Natural killer cell (primary cell): ENCODE results near the gene CARD19. TPM values are rescaled to one million over a fixed set of nuclear protein-coding genes. Genes with fewer than 3 reads are reported as not detected.

ENCODE experiments used
- ATAC-seq, 3 donors: fragments of 150-1000 bp in 2 of 3; fragments of 200-7000 bp in 1 of 3; cut with Tn5 transposase; 1 replicate in 1 of 3; 2 replicates in 2 of 3; pipeline ENCODE4 v1.10.0; 2021; ENCODE audit warnings: mild to moderate bottlenecking in 2 of 3, moderate library complexity in 2 of 3
- DNase-seq, 2 donors: peaks; one replicate each; pipeline versions ENCODE4 v3.0.0 to v3.0.0-alpha.2; 2013 to 2021; ENCODE audit warnings: mixed read lengths in 1 of 2
- H3K27ac ChIP-seq: one replicate; pipeline ENCODE4 v1.5.1; 2013; ENCODE audit warnings: mild to moderate bottlenecking, low read length
- H3K27me3 ChIP-seq: one replicate; pipeline ENCODE4 v1.6.1; 2013; ENCODE audit warnings: low read length; ENCODE audit not compliant: control insufficient read depth, insufficient read depth
- H3K36me3 ChIP-seq: one replicate; pipeline ENCODE4 v1.6.1; 2013; ENCODE audit warnings: low read length; ENCODE audit not compliant: control insufficient read depth, insufficient read depth
- H3K4me1 ChIP-seq: one replicate; pipeline ENCODE4 v1.6.1; 2013; ENCODE audit warnings: low read length; ENCODE audit not compliant: control insufficient read depth, insufficient read depth
- H3K4me3 ChIP-seq: one replicate; pipeline ENCODE4 v1.5.1; 2013; ENCODE audit warnings: low read length
- H3K9me3 ChIP-seq: one replicate; pipeline ENCODE4 v1.6.1; 2013; ENCODE audit warnings: low read length; ENCODE audit not compliant: control insufficient read depth, insufficient read depth
- H3K27ac Mint-ChIP-seq, 2 donors: one replicate each; pipeline ENCODE4 v1.8.0; 2022; ENCODE audit warnings: mild to moderate bottlenecking in 2 of 2, mixed read lengths in 2 of 2, moderate library complexity in 1 of 2
- H3K27me3 Mint-ChIP-seq, 2 donors: one replicate each; pipeline ENCODE4 v1.8.0; 2022; ENCODE audit warnings: low read depth in 2 of 2, mixed read lengths in 2 of 2
- H3K36me3 Mint-ChIP-seq: one replicate; pipeline ENCODE4 v1.8.0; 2022; ENCODE audit warnings: mixed read lengths
- H3K4me1 Mint-ChIP-seq, 2 donors: one replicate each; pipeline ENCODE4 v1.8.0; 2022; ENCODE audit warnings: mixed read lengths in 2 of 2
- H3K4me3 Mint-ChIP-seq: one replicate; pipeline ENCODE4 v1.8.0; 2022; ENCODE audit warnings: mild to moderate bottlenecking, moderate library complexity, mixed read lengths
- H3K9me3 Mint-ChIP-seq, 2 donors: one replicate each; pipeline ENCODE4 v1.8.0; 2022; ENCODE audit warnings: mixed read lengths in 2 of 2
- CTCF ChIP-seq: fragments of 200-600 bp; IDR thresholded peaks from one replicate; pipeline ENCODE4 v1.8.0; 2022; ENCODE audit warnings: antibody characterized with exemption
- WGBS: methylation state at CpG from one replicate; pipeline ENCODE4 v1.1.7; 2013; ENCODE audit warnings: missing lambda C conversion rate; ENCODE audit not compliant: insufficient coverage; 5-methylcytosine and 5-hydroxymethylcytosine counted together
- intact Hi-C: fragments of 100-400 bp; cut with micrococcal nuclease; formaldehyde crosslinking; loops from one replicate; pipeline ENCODE4 v1.14.2; 2022
- total RNA-seq, 4 donors: library from RNA; stranded (reverse); fragments of 120-200 nt in 1 of 4; gene quantifications; one replicate each; pipeline versions ENCODE4 v1.2.3 to v1.2.4, GENCODE V29; 2013 to 2022

CARD19 gene
- total RNA-seq, 3 donors from 2014 or later (not counting 1 experiment from before 2014, with no cell fraction given) = 30.7 to 49.1 (median 42.6) TPM

GRCh38 chr9:93114169-93114983, 18.4 kb downstream of the CARD19 start:
- ATAC-seq (peak in 1 of 3 donors; percentile 13), DNase-seq (no peak)
- Histone ChIP-seq H3K27me3 (no peaks in the 10 kb centered on the region), H3K27ac (peak overlapping the region; percentile 32), H3K4me1 (peaks cover 61% of the 10 kb centered on the region), H3K9me3 (no peaks in the 10 kb centered on the region), H3K36me3 (peaks cover 29% of the 10 kb centered on the region), H3K4me3 (no peak overlapping the region)
- H3K4me3 Mint-ChIP-seq = peak overlapping the region; percentile 40
- peak overlapping the region; percentile 36 to 81 for H3K27ac Mint-ChIP-seq
- WGBS = 73% methylated on average over 17 of the region's 17 CpGs
- no peaks in the 10 kb centered on the region for H3K9me3 Mint-ChIP-seq
- intact Hi-C loops = no loop called here
- H3K27me3 Mint-ChIP-seq = no peaks in the 10 kb centered on the region
- no peaks in the 10 kb centered on the region for H3K36me3 Mint-ChIP-seq
- TF ChIP-seq CTCF = no peak
- peaks cover 9 to 31% of the 10 kb centered on the region in 2 donors for H3K4me1 Mint-ChIP-seq

- intact Hi-C loops = no loop called here
- DNase-seq = no peak
- 67% methylated on average over 5 of the region's 5 CpGs for WGBS
These were observed 18.9 kb downstream of the CARD19 start for GRCh38 chr9:93114984-93115335.

GRCh38 chr9:93115486-93116071, 19.6 kb downstream of the CARD19 start:
- H3K27ac Mint-ChIP-seq = peak overlapping the region in 1 of 2 donors; percentile 81
- no peak for ATAC-seq
- no peak for TF ChIP-seq CTCF
- DNase-seq = peak in 1 of 2 donors; percentile 46
- Histone ChIP-seq H3K36me3 (peaks cover 26% of the 10 kb centered on the region), H3K4me3 (no peak overlapping the region), H3K27ac (no peak overlapping the region), H3K9me3 (no peaks in the 10 kb centered on the region), H3K4me1 (peaks cover 62% of the 10 kb centered on the region), H3K27me3 (no peaks in the 10 kb centered on the region)
- peaks cover 21 to 42% of the 10 kb centered on the region in 2 donors for H3K4me1 Mint-ChIP-seq
- no peaks in the 10 kb centered on the region for H3K9me3 Mint-ChIP-seq
- H3K4me3 Mint-ChIP-seq = no peak overlapping the region
- WGBS = 21% methylated on average over 3 of the region's 3 CpGs
- no peaks in the 10 kb centered on the region for H3K27me3 Mint-ChIP-seq
- intact Hi-C loops = no loop called here
- no peaks in the 10 kb centered on the region for H3K36me3 Mint-ChIP-seq

More at GRCh38 chr9:93114984-93115335, 18.9 kb downstream of the CARD19 start:
- no peaks in the 10 kb centered on the region for H3K9me3 Mint-ChIP-seq
- H3K4me1 Mint-ChIP-seq = peaks cover 15 to 36% of the 10 kb centered on the region in 2 donors
- peak overlapping the region; percentile 40 for H3K4me3 Mint-ChIP-seq
- no peak for TF ChIP-seq CTCF
- no peaks in the 10 kb centered on the region for H3K36me3 Mint-ChIP-seq
- Histone ChIP-seq H3K4me3 (no peak overlapping the region), H3K36me3 (peaks cover 29% of the 10 kb centered on the region), H3K27me3 (no peaks in the 10 kb centered on the region), H3K9me3 (no peaks in the 10 kb centered on the region), H3K27ac (no peak overlapping the region), H3K4me1 (peaks cover 62% of the 10 kb centered on the region)
- no peak for ATAC-seq
- peak overlapping the region; percentile 36 to 81 for H3K27ac Mint-ChIP-seq
- no peaks in the 10 kb centered on the region for H3K27me3 Mint-ChIP-seq
